Uterus (tissue), 2 donors: ENCODE measurements around the gene DNASE1L3.

Experiments used
- CTCF ChIP-seq, 4 experiments: fragments of 200-600 bp in 2 of 4; fragments of 450-650 bp in 2 of 4; sonication (generic) in 2 of 4; IDR thresholded peaks; one replicate each; pipeline ENCODE4 v1.5.1; 2016 to 2019; ENCODE audit warnings: antibody characterized with exemption in 4 of 4, mild to moderate bottlenecking in 2 of 4, moderate library complexity in 1 of 4
- POLR2A ChIP-seq, 2 donors: fragments of 450-650 bp; IDR thresholded peaks; one replicate each; pipeline ENCODE4 v1.6.1; 2016; ENCODE audit warnings: antibody characterized with exemption in 2 of 2, mild to moderate bottlenecking in 1 of 2, moderate library complexity in 1 of 2

- peak; percentile 29 to 61 (median 44) for TF ChIP-seq CTCF (IDR thresholded peaks at IDR 0.05)
- peak; percentile 11 to 34 for TF ChIP-seq POLR2A (IDR thresholded peaks at IDR 0.05)
These were observed 26.6 kb upstream of the DNASE1L3 start, which contains the start of gene ABHD6 for GRCh38 chr3:58237238-58237940.
